Right atrium auricular region (tissue), 2 donors: ENCODE measurements around the gene TSC22D1. TPM values are rescaled to one million over a fixed set of nuclear protein-coding genes. Genes with fewer than 3 reads are reported as not detected.

ENCODE experiments used
- DNase-seq: peaks from one replicate; pipeline ENCODE4 v3.0.0-alpha.2; 2019; ENCODE audit warnings: low spot score
- H3K27ac ChIP-seq, 2 donors: fragments of 200-600 bp; sonication (generic); 1 replicate in 1 of 2; 2 replicates in 1 of 2; pipeline ENCODE4 v1.5.1; 2016 to 2019
- H3K27me3 ChIP-seq, 2 donors: fragments of 200-600 bp; sonication (generic); one replicate each; pipeline versions ENCODE4 v1.5.1 to v1.6.0; 2017 to 2019
- H3K36me3 ChIP-seq: fragments of 200-600 bp; sonication (generic); one replicate; pipeline ENCODE4 v1.5.1; 2016
- H3K4me1 ChIP-seq, 2 donors: fragments of 200-600 bp; sonication (generic); one replicate each; pipeline versions ENCODE4 v1.5.1 to v1.6.0; 2017 to 2019
- H3K4me3 ChIP-seq, 2 donors: fragments of 200-600 bp; sonication (generic); 1 replicate in 1 of 2; 2 replicates in 1 of 2; pipeline ENCODE4 v1.5.1; 2017 to 2019; ENCODE audit warnings: mild to moderate bottlenecking in 1 of 2, moderate library complexity in 1 of 2
- H3K9me3 ChIP-seq, 2 donors: fragments of 200-600 bp; sonication (generic); one replicate each; pipeline ENCODE4 v1.5.1; 2019
- CTCF ChIP-seq, 2 donors: fragments of 200-600 bp; sonication (generic); IDR thresholded peaks; one replicate each; pipeline ENCODE4 v1.5.1; 2019; ENCODE audit warnings: antibody characterized with exemption in 2 of 2
- total RNA-seq, 2 donors: library from RNA; depleted of rRNA; stranded (reverse); fragments of >200 nt; gene quantifications; one replicate each; pipeline ENCODE4 v1.1.0, GENCODE V29; 2016

Gene TSC22D1
- total RNA-seq, 2 donors from 2014 or later: 110 to 159 TPM

- Histone ChIP-seq H3K27me3 (no peaks in the 10 kb centered on the region), H3K4me3 (no peak overlapping the region), H3K36me3 (no peaks in the 10 kb centered on the region), H3K27ac (peak overlapping the region in 1 of 2 donors; percentile 58), H3K4me1 (peaks cover 0 to 40% of the 10 kb centered on the region in 2 donors), H3K9me3 (no peaks in the 10 kb centered on the region)
- DNase-seq: no peak
- TF ChIP-seq CTCF (IDR thresholded peaks at IDR 0.05): no peak
These were observed 189.1 kb downstream of the TSC22D1 start for GRCh38 chr13:44386913-44387556.

GRCh38 chr13:44385847-44386246 lies 190.3 kb downstream of the TSC22D1 start:
- Histone ChIP-seq H3K4me3 (no peak overlapping the region), H3K27ac (peak overlapping the region in 1 of 2 donors; percentile 58), H3K4me1 (peaks cover 0 to 40% of the 10 kb centered on the region in 2 donors), H3K27me3 (no peaks in the 10 kb centered on the region), H3K36me3 (no peaks in the 10 kb centered on the region), H3K9me3 (no peaks in the 10 kb centered on the region)
- no peak for TF ChIP-seq CTCF (IDR thresholded peaks at IDR 0.05)
- DNase-seq: no peak

DNA sequence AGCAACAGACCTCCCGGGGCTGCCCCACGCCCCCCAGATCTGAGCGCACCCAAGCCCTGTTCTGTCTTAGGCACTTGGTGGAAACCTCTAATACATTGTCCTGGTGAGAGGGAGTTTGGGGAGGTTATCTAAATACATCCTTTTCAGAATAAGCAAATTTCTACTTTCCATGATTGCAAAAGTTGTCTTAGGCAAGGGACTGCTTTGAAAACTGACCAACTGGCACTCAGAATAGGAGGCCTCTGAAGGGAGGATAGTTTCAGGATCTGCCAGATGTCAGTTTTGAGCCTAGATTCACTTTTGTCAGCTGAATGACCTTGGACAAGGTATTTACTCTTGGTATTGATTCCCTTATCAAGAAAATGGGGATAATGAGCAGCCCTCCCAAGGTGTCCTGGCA lies 190.7 kb downstream of the TSC22D1 start:
- H3K27ac ChIP-seq: no peak overlapping the region
- no peaks in the 10 kb centered on the region for H3K9me3 ChIP-seq
- no peak for DNase-seq
- no peak for TF ChIP-seq CTCF (IDR thresholded peaks at IDR 0.05)
- H3K36me3 ChIP-seq: peaks cover 4% of the 10 kb centered on the region
- peaks cover 0 to 40% of the 10 kb centered on the region in 2 donors for H3K4me1 ChIP-seq
- no peak overlapping the region for H3K4me3 ChIP-seq
- no peaks in the 10 kb centered on the region for H3K27me3 ChIP-seq

GRCh38 chr13:44384778-44385177 lies 191.4 kb downstream of the TSC22D1 start:
- Histone ChIP-seq H3K9me3 (no peaks in the 10 kb centered on the region), H3K4me1 (peaks cover 0 to 40% of the 10 kb centered on the region in 2 donors), H3K27me3 (no peaks in the 10 kb centered on the region), H3K36me3 (peaks cover 10% of the 10 kb centered on the region), H3K4me3 (no peak overlapping the region), H3K27ac (peak overlapping the region; percentile 26 to 64)
- no peak for TF ChIP-seq CTCF (IDR thresholded peaks at IDR 0.05)
- DNase-seq: no peak

GRCh38 chr13:44383945-44384344 lies 192.2 kb downstream of the TSC22D1 start:
- no peaks in the 10 kb centered on the region for H3K9me3 ChIP-seq
- H3K27ac ChIP-seq: peak overlapping the region; percentile 31 to 64
- peaks cover 10% of the 10 kb centered on the region for H3K36me3 ChIP-seq
- H3K4me1 ChIP-seq: peaks cover 0 to 40% of the 10 kb centered on the region in 2 donors
- no peak overlapping the region for H3K4me3 ChIP-seq
- DNase-seq: no peak
- no peaks in the 10 kb centered on the region for H3K27me3 ChIP-seq
- TF ChIP-seq CTCF (IDR thresholded peaks at IDR 0.05): no peak
